CD4-positive, alpha-beta T cell (primary cell): ENCODE data around the gene BHLHE41. TPM values are rescaled to one million over a fixed set of nuclear protein-coding genes. Genes with fewer than 3 reads are reported as not detected.

Experiments
- ATAC-seq: fragments of 200-7000 bp; cut with Tn5 transposase; one replicate; pipeline ENCODE4 v1.10.0; 2022; ENCODE audit warnings: mild to moderate bottlenecking; ENCODE audit not compliant: poor library complexity
- CTCF ChIA-PET: fragments of 350-600 bp; sonication (Branson Sonifier 250); formaldehyde crosslinking; loops from one replicate; lab custom pipeline; 2021; ENCODE audit warnings: antibody characterized with exemption, inconsistent platforms; lab: Charles Lee
- POLR2A ChIA-PET: fragments of 350-600 bp; sonication (Branson Sonifier 250); formaldehyde crosslinking; loops from one replicate; lab custom pipeline; 2021; ENCODE audit warnings: antibody characterized with exemption, inconsistent platforms; lab: Charles Lee
- DNase-seq, 14 experiments: peaks; one replicate each; pipeline ENCODE4 v3.0.0-alpha.2; 2013 to 2020; ENCODE audit warnings: mixed read lengths in 2 of 14
- H3K27ac ChIP-seq, 2 donors: one replicate each; pipeline versions ENCODE4 v1.5.1 to v1.7.0; 2013; ENCODE audit warnings: low read length in 2 of 2, low read depth in 1 of 2, mild to moderate bottlenecking in 1 of 2
- H3K27me3 ChIP-seq, 2 experiments: 1 replicate in 1 of 2; 2 replicates in 1 of 2; pipeline versions ENCODE4 v1.6.1 to v1.7.0; 2013; ENCODE audit warnings: low read length in 2 of 2, control low read depth in 1 of 2, mild to moderate bottlenecking in 1 of 2, moderate library complexity in 1 of 2; ENCODE audit not compliant: insufficient read depth in 2 of 2, control insufficient read depth in 1 of 2
- H3K36me3 ChIP-seq: one replicate; pipeline ENCODE4 v1.6.1; 2013; ENCODE audit warnings: low read length, control low read depth; ENCODE audit not compliant: insufficient read depth
- H3K4me1 ChIP-seq: one replicate; pipeline ENCODE4 v1.6.1; 2013; ENCODE audit warnings: low read length, control low read depth; ENCODE audit not compliant: insufficient read depth
- H3K4me3 ChIP-seq: one replicate; pipeline ENCODE4 v1.5.1; 2013; ENCODE audit warnings: mild to moderate bottlenecking, low read length, moderate library complexity
- H3K9me3 ChIP-seq, 2 experiments: 1 replicate in 1 of 2; 2 replicates in 1 of 2; pipeline versions ENCODE4 v1.6.1 to v1.7.0; 2013; ENCODE audit warnings: low read length in 2 of 2, mild to moderate bottlenecking in 2 of 2, control low read depth in 1 of 2, moderate library complexity in 1 of 2; ENCODE audit not compliant: control insufficient read depth in 1 of 2, insufficient read depth in 1 of 2
- H3K27ac Mint-ChIP-seq: one replicate; pipeline ENCODE4 v1.8.0; 2020; ENCODE audit warnings: mixed read lengths
- H3K27me3 Mint-ChIP-seq: one replicate; pipeline ENCODE4 v1.8.0; 2021; ENCODE audit warnings: mixed read lengths
- H3K36me3 Mint-ChIP-seq: one replicate; pipeline ENCODE4 v1.8.0; 2021; ENCODE audit warnings: low read depth, mixed read lengths
- H3K4me1 Mint-ChIP-seq: one replicate; pipeline ENCODE4 v1.8.0; 2021; ENCODE audit warnings: low read depth, mixed read lengths
- H3K4me3 Mint-ChIP-seq: one replicate; pipeline ENCODE4 v1.8.0; 2020; ENCODE audit warnings: mild to moderate bottlenecking, mixed read lengths
- H3K9me3 Mint-ChIP-seq: one replicate; pipeline ENCODE4 v1.8.0; 2020; ENCODE audit warnings: mixed read lengths
- intact Hi-C, 2 experiments: fragments of 100-400 bp; cut with DNase I in 1 of 2; cut with micrococcal nuclease in 1 of 2; formaldehyde crosslinking; loops; one replicate each; pipeline versions ENCODE4 v1.15.1 to v1.9.0; 2023 to 2025; cut with DNase I, micrococcal nuclease
- total RNA-seq, 174 experiments: library from RNA in 2 of 174; stranded (reverse) in 2 of 174; gene quantifications; one replicate each; pipeline ENCODE4 v1.2.3 and lab custom pipeline; 2021 to 2026
- TF ChIP-seq, protein P1 (sequence below): fragments of 200-600 bp; IDR thresholded peaks from one replicate; pipeline ENCODE4 v1.8.0; 2022; ENCODE audit warnings: antibody characterized with exemption, mild to moderate bottlenecking

BHLHE41 gene
- total RNA-seq, 2 experiments from 2014 or later: not detected

DNA sequence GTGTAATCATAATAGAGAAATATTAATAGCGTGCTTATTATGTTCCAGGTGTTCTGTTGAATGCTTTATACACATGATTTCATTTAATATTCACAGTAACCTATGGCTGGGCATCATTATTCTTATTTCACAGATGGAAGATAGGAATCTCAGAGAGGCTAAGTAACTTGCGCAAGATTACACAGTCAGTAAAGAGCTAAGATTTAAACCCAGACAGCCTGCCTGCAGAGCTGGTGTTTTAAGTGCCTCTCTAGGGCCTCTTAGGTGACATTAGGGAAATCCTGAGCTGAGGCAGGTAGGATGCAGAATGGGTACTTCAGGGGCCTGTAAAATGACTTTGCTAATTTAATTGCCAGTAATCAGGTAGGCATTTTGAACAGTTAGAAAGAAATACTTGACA is 18.5 kb upstream of the BHLHE41 start:
- Mint-ChIP-seq H3K36me3 (no peaks in the 10 kb centered on the region), H3K4me3 (no peak overlapping the region), H3K4me1 (no peaks in the 10 kb centered on the region), H3K27ac (no peak overlapping the region), H3K27me3 (no peaks in the 10 kb centered on the region), H3K9me3 (no peaks in the 10 kb centered on the region)
- ChIA-PET CTCF (no interaction called here), POLR2A (no interaction called here)
- ATAC-seq (no peak), DNase-seq (no peak)
- no peaks in the 10 kb centered on the region for H3K9me3 ChIP-seq
- H3K36me3 ChIP-seq: no peaks in the 10 kb centered on the region
- H3K27me3 ChIP-seq: peaks cover 0 to 4% of the 10 kb centered on the region in 2 experiments
- H3K4me1 ChIP-seq: no peaks in the 10 kb centered on the region
- no peak overlapping the region for H3K4me3 ChIP-seq
- intact Hi-C loops: no loop called here
- TF ChIP-seq, protein P1, sequence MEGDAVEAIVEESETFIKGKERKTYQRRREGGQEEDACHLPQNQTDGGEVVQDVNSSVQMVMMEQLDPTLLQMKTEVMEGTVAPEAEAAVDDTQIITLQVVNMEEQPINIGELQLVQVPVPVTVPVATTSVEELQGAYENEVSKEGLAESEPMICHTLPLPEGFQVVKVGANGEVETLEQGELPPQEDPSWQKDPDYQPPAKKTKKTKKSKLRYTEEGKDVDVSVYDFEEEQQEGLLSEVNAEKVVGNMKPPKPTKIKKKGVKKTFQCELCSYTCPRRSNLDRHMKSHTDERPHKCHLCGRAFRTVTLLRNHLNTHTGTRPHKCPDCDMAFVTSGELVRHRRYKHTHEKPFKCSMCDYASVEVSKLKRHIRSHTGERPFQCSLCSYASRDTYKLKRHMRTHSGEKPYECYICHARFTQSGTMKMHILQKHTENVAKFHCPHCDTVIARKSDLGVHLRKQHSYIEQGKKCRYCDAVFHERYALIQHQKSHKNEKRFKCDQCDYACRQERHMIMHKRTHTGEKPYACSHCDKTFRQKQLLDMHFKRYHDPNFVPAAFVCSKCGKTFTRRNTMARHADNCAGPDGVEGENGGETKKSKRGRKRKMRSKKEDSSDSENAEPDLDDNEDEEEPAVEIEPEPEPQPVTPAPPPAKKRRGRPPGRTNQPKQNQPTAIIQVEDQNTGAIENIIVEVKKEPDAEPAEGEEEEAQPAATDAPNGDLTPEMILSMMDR: no peak
- H3K27ac ChIP-seq: no peak overlapping the region

DNA sequence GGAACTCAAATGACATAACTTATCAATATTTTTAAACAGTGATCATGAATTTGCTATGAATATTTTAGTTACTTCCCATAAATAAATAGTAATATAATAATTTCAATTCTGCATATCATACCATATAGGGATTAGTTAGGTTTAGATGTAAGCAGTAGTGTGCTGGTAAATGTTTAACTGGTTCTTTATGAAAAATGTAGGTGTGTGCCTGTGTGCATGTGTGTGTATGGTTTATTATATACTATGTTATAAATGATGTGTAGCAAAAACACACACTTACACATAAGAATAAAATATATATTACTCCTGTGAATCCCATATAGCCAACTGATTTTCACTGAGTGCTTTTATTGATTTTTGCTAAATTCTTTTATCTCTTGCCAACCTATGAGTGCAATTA is 14.0 kb upstream of the BHLHE41 start:
- TF ChIP-seq, protein P1: no peak
- no peaks in the 10 kb centered on the region for H3K36me3 Mint-ChIP-seq
- H3K9me3 ChIP-seq: peaks cover 0 to 3% of the 10 kb centered on the region in 2 experiments
- intact Hi-C loops: no loop called here
- peaks cover 22% of the 10 kb centered on the region for H3K27me3 Mint-ChIP-seq
- H3K4me1 ChIP-seq: no peaks in the 10 kb centered on the region
- H3K27ac ChIP-seq: no peak overlapping the region
- no peak for ATAC-seq
- H3K27me3 ChIP-seq: no peaks in the 10 kb centered on the region
- H3K36me3 ChIP-seq: no peaks in the 10 kb centered on the region
- no peaks in the 10 kb centered on the region for H3K4me1 Mint-ChIP-seq
- no peak overlapping the region for H3K27ac Mint-ChIP-seq
- H3K4me3 Mint-ChIP-seq: no peak overlapping the region
- H3K9me3 Mint-ChIP-seq: no peaks in the 10 kb centered on the region
- POLR2A ChIA-PET: no interaction called here
- CTCF ChIA-PET: no interaction called here
- no peak overlapping the region for H3K4me3 ChIP-seq
- DNase-seq: no peak

DNA sequence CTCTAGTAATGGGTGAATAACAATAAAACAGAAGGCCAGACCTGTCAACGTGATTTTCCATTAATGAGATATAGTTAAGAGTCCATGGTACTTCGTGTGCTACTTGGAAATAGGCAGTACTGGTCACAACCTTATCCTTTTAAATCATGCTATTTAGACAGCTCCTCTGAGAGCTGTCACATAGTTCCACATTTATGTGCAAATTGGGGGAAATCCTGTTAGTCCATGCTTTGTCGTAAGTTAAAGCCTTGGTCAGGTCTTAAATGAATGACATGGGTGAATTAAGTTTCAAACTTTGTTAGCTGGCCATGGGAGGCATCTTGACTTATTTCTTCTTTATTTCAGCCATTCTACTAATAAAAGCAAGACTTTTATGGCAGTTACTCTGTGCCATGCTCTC is 11.9 kb upstream of the BHLHE41 start:
- H3K27ac ChIP-seq: no peak overlapping the region
- intact Hi-C loops: no loop called here
- ATAC-seq: no peak
- peaks cover 0 to 3% of the 10 kb centered on the region in 2 experiments for H3K9me3 ChIP-seq
- H3K27me3 ChIP-seq: peaks cover 4 to 5% of the 10 kb centered on the region in 2 experiments
- Mint-ChIP-seq H3K4me1 (no peaks in the 10 kb centered on the region), H3K27me3 (peaks cover 38% of the 10 kb centered on the region), H3K36me3 (no peaks in the 10 kb centered on the region), H3K9me3 (no peaks in the 10 kb centered on the region), H3K4me3 (no peak overlapping the region), H3K27ac (no peak overlapping the region)
- no peak for DNase-seq
- POLR2A ChIA-PET: no interaction called here
- H3K36me3 ChIP-seq: no peaks in the 10 kb centered on the region
- H3K4me3 ChIP-seq: no peak overlapping the region
- CTCF ChIA-PET: no interaction called here
- TF ChIP-seq, protein P1: no peak
- H3K4me1 ChIP-seq: no peaks in the 10 kb centered on the region
